ENCODE results near the gene SEMA4F.

DNA sequence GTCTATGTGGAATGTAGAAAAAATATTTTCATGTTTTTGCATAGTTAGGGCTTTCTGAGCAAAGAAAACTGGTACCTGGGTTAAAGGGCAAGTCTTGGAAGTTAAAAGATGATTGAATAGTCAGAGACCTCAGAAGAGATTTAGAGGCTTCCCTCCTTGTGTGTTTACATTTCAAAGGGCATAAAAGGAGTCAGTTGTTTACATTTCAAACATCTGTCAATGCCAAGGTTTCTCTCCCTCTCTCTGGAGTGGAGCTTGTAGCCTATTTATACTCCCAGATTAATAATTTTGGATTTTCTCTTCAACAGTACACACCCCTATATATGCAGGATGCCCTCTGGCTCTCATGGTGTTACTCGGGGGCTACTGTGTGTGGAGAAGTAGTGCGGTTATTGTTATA, 14.5 kb upstream of the SEMA4F start:
- TF ChIP-seq EZH2phosphoT487 (IDR thresholded peaks at IDR 0.05; ENCODE audit: insufficient read depth, low read depth) = no peak
- no peak for TF ChIP-seq EZH2 (IDR thresholded peaks at IDR 0.05; ENCODE audit: insufficient read depth, poor library complexity, severe bottlenecking)
